ENCODE measurements around the gene ACE2. TPM values are rescaled to one million over a fixed set of nuclear protein-coding genes. Genes with fewer than 3 reads are reported as not detected.

ACE2 gene
- total RNA-seq, 2 donors from 2014 or later: 6.2 to 17.5 TPM

GRCh38 chrX:15514279-15514678 lies 86.5 kb downstream of the ACE2 start:
- no peaks in the 10 kb centered on the region for H3K27me3 ChIP-seq
- intact Hi-C loops (cut with DNase I): no loop called here
- TF ChIP-seq CTCF (IDR thresholded peaks at IDR 0.05): no peak
- no peak for TF ChIP-seq POLR2A (IDR thresholded peaks at IDR 0.05)
- H3K27ac ChIP-seq: no peak overlapping the region
- no peak overlapping the region for H3K4me3 ChIP-seq
- DNase-seq (no peak), ATAC-seq (no peak)
- no peaks in the 10 kb centered on the region for H3K9me3 ChIP-seq
- WGBS, 2 donors: 71 to 87% methylated on average over 1 of the region's 1 CpG
- no peaks in the 10 kb centered on the region for H3K36me3 ChIP-seq (replicated peaks in 1 of 2; ENCODE audit: insufficient read depth in 1 of 2, low read depth in 2 of 2)
- no peaks in the 10 kb centered on the region for H3K4me1 ChIP-seq

DNA sequence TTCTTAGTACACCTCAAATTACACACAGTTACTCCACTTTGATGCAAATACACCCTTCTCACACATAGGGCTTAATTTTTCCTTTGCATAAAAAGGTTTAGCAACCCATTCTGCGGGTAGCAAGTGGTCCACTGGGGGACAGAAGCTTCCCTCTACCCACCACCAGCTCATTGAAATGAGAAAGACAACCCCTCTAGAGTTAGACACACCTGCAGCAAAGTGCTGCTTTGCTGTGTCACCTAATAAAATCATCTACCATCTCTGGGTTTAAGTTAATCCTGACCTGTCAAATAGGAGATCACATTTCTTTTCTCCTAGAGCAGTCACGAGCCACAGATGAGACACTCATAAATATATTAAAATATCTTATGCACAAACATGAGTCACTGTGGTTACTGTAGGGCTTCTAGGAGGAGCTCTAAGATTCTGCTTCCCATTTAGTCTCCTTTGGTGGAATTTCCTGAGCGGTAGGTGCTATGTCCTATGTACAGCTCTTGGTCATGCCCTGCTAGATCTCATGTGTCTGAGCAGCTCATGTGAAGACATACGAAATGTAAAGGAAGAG lies 88.3 kb downstream of the ACE2 start:
- Histone ChIP-seq H3K27ac (no peak overlapping the region), H3K9me3 (no peaks in the 10 kb centered on the region), H3K4me1 (no peaks in the 10 kb centered on the region), H3K4me3 (no peak overlapping the region), H3K36me3 (replicated peaks in 1 of 2; ENCODE audit: insufficient read depth in 1 of 2, low read depth in 2 of 2) (no peaks in the 10 kb centered on the region), H3K27me3 (no peaks in the 10 kb centered on the region)
- 76% methylated on average over 4 of the region's 4 CpGs for WGBS, 2 donors
- ATAC-seq: no peak
- intact Hi-C loops (cut with DNase I): no loop called here
- TF ChIP-seq POLR2A (IDR thresholded peaks at IDR 0.05) (no peak), CTCF (IDR thresholded peaks at IDR 0.05) (no peak)
- DNase-seq: no peak

GRCh38 chrX:15511563-15511962 lies 89.2 kb downstream of the ACE2 start:
- ATAC-seq: no peak
- DNase-seq: no peak
- H3K36me3 ChIP-seq (replicated peaks in 1 of 2; ENCODE audit: insufficient read depth in 1 of 2, low read depth in 2 of 2): no peaks in the 10 kb centered on the region
- H3K4me3 ChIP-seq: no peak overlapping the region
- WGBS, 2 donors: 25 to 50% methylated on average over 1 of the region's 1 CpG
- no peaks in the 10 kb centered on the region for H3K9me3 ChIP-seq
- no peaks in the 10 kb centered on the region for H3K27me3 ChIP-seq
- TF ChIP-seq POLR2A (IDR thresholded peaks at IDR 0.05): no peak
- no peak for TF ChIP-seq CTCF (IDR thresholded peaks at IDR 0.05)
- intact Hi-C loops (cut with DNase I): no loop called here
- no peaks in the 10 kb centered on the region for H3K4me1 ChIP-seq
- no peak overlapping the region for H3K27ac ChIP-seq

Other genes with a start within 250 kb of the ACE2 start
- gene VEGFD, start 216.5 kb downstream of the ACE2 start, total RNA-seq: under 1 TPM in 1 of 2 donors, not detected in 1; 0.66 TPM
- 1 to 10 TPM; 3.9 to 5.3 TPM for gene PIR, start 107.6 kb downstream of the ACE2 start, total RNA-seq
- gene BMX, start 100.2 kb downstream of the ACE2 start, total RNA-seq: under 1 TPM in 1 of 2 donors, not detected in 1; 0.52 TPM
- 1 to 10 TPM; 1.3 to 1.6 TPM for gene CLTRN, start 63.8 kb upstream of the ACE2 start, total RNA-seq
- gene CA5B, start 137.3 kb upstream of the ACE2 start, total RNA-seq: 1 to 10 TPM; 6.2 to 6.6 TPM
- gene ZRSR2, start 189.5 kb upstream of the ACE2 start, total RNA-seq: 1 to 10 TPM; 5.7 to 9.2 TPM